Spleen (tissue), 11 donors: Measurements from ENCODE around the gene PRKG1. TPM values are rescaled to one million over a fixed set of nuclear protein-coding genes. Genes with fewer than 3 reads are reported as not detected.

ENCODE experiments used
- DNase-seq: peaks from one replicate; pipeline ENCODE4 v3.0.0-alpha.2; 2020
- H3K27ac ChIP-seq, 8 donors: fragments of 200-600 bp; sonication (generic) in 7 of 8; 1 replicate in 4 of 8; 2 replicates in 4 of 8; pipeline versions ENCODE4 v1.5.0 to v1.8.0; 2016 to 2021; ENCODE audit warnings: inconsistent platforms in 4 of 8, mild to moderate bottlenecking in 4 of 8, moderate library complexity in 1 of 8
- H3K27me3 ChIP-seq, 7 donors: fragments of 200-600 bp; sonication (generic) in 6 of 7; replicated peaks in 1 of 7; 1 replicate in 4 of 7; 2 replicates in 3 of 7; pipeline versions ENCODE4 v1.5.0 to v1.8.0; 2016 to 2021; ENCODE audit warnings: inconsistent platforms in 3 of 7, mild to moderate bottlenecking in 1 of 7
- H3K36me3 ChIP-seq, 6 donors: fragments of 200-600 bp; sonication (generic) in 5 of 6; 1 replicate in 4 of 6; 2 replicates in 2 of 6; pipeline versions ENCODE4 v1.5.0 to v1.8.0; 2016 to 2021; ENCODE audit warnings: inconsistent platforms in 2 of 6
- H3K4me1 ChIP-seq, 6 donors: fragments of 200-600 bp; sonication (generic) in 5 of 6; 1 replicate in 3 of 6; 2 replicates in 3 of 6; pipeline versions ENCODE4 v1.5.0 to v1.8.0; 2016 to 2021; ENCODE audit warnings: inconsistent platforms in 3 of 6
- H3K4me3 ChIP-seq, 8 donors: fragments of 200-600 bp; sonication (generic) in 7 of 8; 1 replicate in 4 of 8; 2 replicates in 4 of 8; pipeline versions ENCODE4 v1.5.0 to v1.8.0; 2016 to 2021; ENCODE audit warnings: inconsistent platforms in 4 of 8, mild to moderate bottlenecking in 4 of 8, moderate library complexity in 2 of 8
- H3K9me3 ChIP-seq, 8 donors: fragments of 200-600 bp; sonication (generic) in 7 of 8; 1 replicate in 4 of 8; 2 replicates in 4 of 8; pipeline versions ENCODE4 v1.5.0 to v1.8.0; 2016 to 2021; ENCODE audit warnings: inconsistent platforms in 4 of 8
- CTCF ChIP-seq, 11 experiments: fragments of 200-600 bp in 7 of 11; fragments of 450-650 bp in 4 of 11; sonication (generic) in 4 of 11; IDR thresholded peaks in 8 of 11; conservative IDR thresholded peaks in 3 of 11; 1 replicate in 7 of 11; 2 replicates in 4 of 11; pipeline versions ENCODE4 v1.4.0 to v1.8.0; 2016 to 2021; ENCODE audit warnings: antibody characterized with exemption in 11 of 11, inconsistent platforms in 4 of 11, mild to moderate bottlenecking in 1 of 11
- POLR2A ChIP-seq, 3 donors: fragments of 450-650 bp; IDR thresholded peaks; one replicate each; pipeline ENCODE4 v1.5.1; 2017; ENCODE audit warnings: antibody characterized with exemption in 3 of 3, mild to moderate bottlenecking in 1 of 3
- POLR2AphosphoS5 ChIP-seq, 3 donors: sonication (generic); formaldehyde crosslinking; IDR thresholded peaks; one replicate each; pipeline ENCODE4 v1.5.1; 2017; ENCODE audit warnings: antibody characterized with exemption in 3 of 3
- WGBS, 5 donors: extraction: QIAGEN DNeasy Blood & Tissue Kit in 3 of 5; methylation state at CpG; one replicate each; pipeline versions ENCODE4 v1.1.5 to v1.1.7; 2013 to 2018; 5-methylcytosine and 5-hydroxymethylcytosine counted together
- intact Hi-C: fragments of 100-400 bp; cut with DNase I; formaldehyde crosslinking; loops from one replicate; pipeline ENCODE4 v1.15.0; 2023; ENCODE audit warnings: low total_unique reads
- polyA plus RNA-seq, 3 donors: library from polyadenylated mRNA; stranded (reverse); fragments of 200-250 nt; gene quantifications; one replicate each; pipeline ENCODE4 v1.2.1, GENCODE V29; 2013
- total RNA-seq, 7 donors: library from RNA; depleted of rRNA in 3 of 7; stranded (reverse); fragments of >200 nt in 3 of 7; fragmentation: NEBNext Ultra II Directional in 4 of 7; extraction: Animal tissue kit (Norgen Biotek cat#: 25700) in 4 of 7; gene quantifications; one replicate each; pipeline versions ENCODE4 v1.1.0 to v1.2.1, GENCODE V29; 2016 to 2021
- donor health status: healthy with polysubstance abuse.
- donor health status: DM: no; HTN: no; CAD: no; lungs with moderate emphysema.
- donor health status: DM: no; HTN: no; CAD: no.
- donor health status: Bipolar disorder and iron deficiency.
- donor health status: healthy.
- donor health status: DM: no; HTN: no; CAD: no.
- donor health status: DM: yes; HTN: yes; CAD: no.

PRKG1 gene
- total and polyA plus RNA-seq, 10 donors, result 0.65 to 10.5 (median 7.2) TPM

GRCh38 chr10:51117053-51117660 lies 42.9 kb downstream of the PRKG1 start:
- Histone ChIP-seq H3K4me1 (no peaks in the 10 kb centered on the region), H3K4me3 (no peak overlapping the region), H3K27me3 (no peaks in the 10 kb centered on the region), H3K36me3 (no peaks in the 10 kb centered on the region), H3K27ac (peak overlapping the region in 3 of 8 donors; percentile 22 to 56 (median 28)), H3K9me3 (no peaks in the 10 kb centered on the region)
- intact Hi-C loops, result no loop called here
- TF ChIP-seq POLR2AphosphoS5 (IDR thresholded peaks at IDR 0.05) (no peak), CTCF (IDR thresholded peaks at IDR 0.05 in 8 of 11, conservative IDR thresholded peaks at IDR 0.05 in 3 of 11) (no peak), POLR2A (IDR thresholded peaks at IDR 0.05) (no peak)
- WGBS, 5 donors, result 68 to 78% (median 77%) methylated on average over 3 of the region's 3 CpGs
- DNase-seq, result no peak

GRCh38 chr10:51117794-51118193 lies 43.5 kb downstream of the PRKG1 start:
- peak overlapping the region in 3 of 8 donors; percentile 22 to 56 (median 28) for H3K27ac ChIP-seq
- no peak for TF ChIP-seq POLR2A (IDR thresholded peaks at IDR 0.05)
- no peak for TF ChIP-seq POLR2AphosphoS5 (IDR thresholded peaks at IDR 0.05)
- no peak for TF ChIP-seq CTCF (IDR thresholded peaks at IDR 0.05 in 8 of 11, conservative IDR thresholded peaks at IDR 0.05 in 3 of 11)
- H3K27me3 ChIP-seq, result no peaks in the 10 kb centered on the region
- 67 to 87% (median 75%) methylated on average over 1 of the region's 1 CpG for WGBS, 5 donors
- H3K36me3 ChIP-seq, result no peaks in the 10 kb centered on the region
- intact Hi-C loops, result no loop called here
- no peak for DNase-seq
- H3K4me1 ChIP-seq, result no peaks in the 10 kb centered on the region
- no peak overlapping the region for H3K4me3 ChIP-seq
- H3K9me3 ChIP-seq, result no peaks in the 10 kb centered on the region

- TF ChIP-seq POLR2AphosphoS5 (IDR thresholded peaks at IDR 0.05), result no peak
- no peak for TF ChIP-seq CTCF (IDR thresholded peaks at IDR 0.05 in 8 of 11, conservative IDR thresholded peaks at IDR 0.05 in 3 of 11)
- no peak for TF ChIP-seq POLR2A (IDR thresholded peaks at IDR 0.05)
- Histone ChIP-seq H3K27ac (no peak overlapping the region), H3K27me3 (no peaks in the 10 kb centered on the region), H3K9me3 (no peaks in the 10 kb centered on the region), H3K4me1 (no peaks in the 10 kb centered on the region), H3K36me3 (no peaks in the 10 kb centered on the region), H3K4me3 (no peak overlapping the region)
- WGBS, 5 donors, result 60 to 72% (median 69%) methylated on average over 1 of the region's 1 CpG
- DNase-seq, result no peak
- intact Hi-C loops, result no loop called here
Observed at GRCh38 chr10:51119441-51119840, 45.2 kb downstream of the PRKG1 start.

GRCh38 chr10:51121861-51122260 lies 47.6 kb downstream of the PRKG1 start:
- Histone ChIP-seq H3K9me3 (peaks cover 0 to 5% (median 0%) of the 10 kb centered on the region in 8 donors), H3K36me3 (no peaks in the 10 kb centered on the region), H3K4me3 (no peak overlapping the region), H3K27ac (no peak overlapping the region), H3K4me1 (no peaks in the 10 kb centered on the region), H3K27me3 (no peaks in the 10 kb centered on the region)
- WGBS, 5 donors, result 91 to 97% (median 94%) methylated on average over 4 of the region's 4 CpGs
- intact Hi-C loops, result no loop called here
- no peak for DNase-seq
- TF ChIP-seq POLR2AphosphoS5 (IDR thresholded peaks at IDR 0.05) (no peak), CTCF (IDR thresholded peaks at IDR 0.05 in 8 of 11, conservative IDR thresholded peaks at IDR 0.05 in 3 of 11) (no peak), POLR2A (IDR thresholded peaks at IDR 0.05) (no peak)
